ENCODE data around the gene S100A8.

S100A8 gene

GRCh38 chr1:153389973-153390879, 647 bp downstream of the S100A8 start:
- no peak for DNase-seq

- no peak for DNase-seq
Observed at GRCh38 chr1:153389401-153389800, 1.5 kb downstream of the S100A8 start.

- DNase-seq = no peak
Observed at GRCh38 chr1:153387785-153388184, 3.1 kb downstream of the S100A8 start.

GRCh38 chr1:153387001-153387400, 3.9 kb downstream of the S100A8 start:
- no peak for DNase-seq

GRCh38 chr1:153386500-153386901, 4.4 kb downstream of the S100A8 start:
- DNase-seq = no peak

GRCh38 chr1:153384958-153385580, 5.8 kb downstream of the S100A8 start:
- no peak for DNase-seq

GRCh38 chr1:153380711-153381110, 10.2 kb downstream of the S100A8 start:
- DNase-seq = no peak

- DNase-seq = no peak
Observed at GRCh38 chr1:153379591-153379990, 11.3 kb downstream of the S100A8 start.

- DNase-seq = no peak
Observed at GRCh38 chr1:153375511-153375910, 15.4 kb downstream of the S100A8 start, which contains the start of gene S100A12. Gene S100A12 (minus strand): TSS chr1:153375621. CDS start chr1:153374592, 1,029 bp downstream.

GRCh38 chr1:153374071-153374470, 16.8 kb downstream of the S100A8 start:
- no peak for DNase-seq

- no peak for DNase-seq
Observed at GRCh38 chr1:153372571-153372970, 18.3 kb downstream of the S100A8 start.

- DNase-seq = no peak
Observed at GRCh38 chr1:153371231-153371630, 19.6 kb downstream of the S100A8 start.

GRCh38 chr1:153370146-153370545, 20.7 kb downstream of the S100A8 start:
- no peak for DNase-seq

- DNase-seq = no peak
Observed at GRCh38 chr1:153368495-153368894, 22.4 kb downstream of the S100A8 start.

GRCh38 chr1:153367090-153367489, 23.8 kb downstream of the S100A8 start:
- DNase-seq = no peak

- DNase-seq = no peak
Observed at GRCh38 chr1:153366261-153366660, 24.6 kb downstream of the S100A8 start.

- no peak for DNase-seq
Observed at GRCh38 chr1:153365696-153366095, 25.2 kb downstream of the S100A8 start.

- DNase-seq = no peak
Observed at GRCh38 chr1:153364766-153365666, 25.9 kb downstream of the S100A8 start.

- DNase-seq = no peak
Observed at GRCh38 chr1:153364156-153364555, 26.7 kb downstream of the S100A8 start.

- no peak for DNase-seq
Observed at GRCh38 chr1:153363641-153364040, 27.2 kb downstream of the S100A8 start.

- no peak for DNase-seq
Observed at GRCh38 chr1:153362187-153362775, 28.6 kb downstream of the S100A8 start.

- no peak for DNase-seq
Observed at GRCh38 chr1:153361480-153362109, 29.3 kb downstream of the S100A8 start.
